D721Med (cell line): ENCODE results near the gene PTCD2.

Experiments
- DNase-seq: peaks from one replicate; pipeline ENCODE4 v3.0.0; 2011; ENCODE audit warnings: low spot score; ENCODE audit not compliant: insufficient read length
- FAIRE-seq: peaks from 2 replicates; lab custom pipeline; 2011; peaks lifted over from hg19 to GRCh38; lab: Jason Lieb, UNC
- CTCF ChIP-seq: IDR thresholded peaks from 2 replicates; pipeline ENCODE4 v1.5.1; 2012; ENCODE audit warnings: mild to moderate bottlenecking, control low read depth; ENCODE audit not compliant: insufficient read depth; ENCODE audit errors: missing control alignments

Gene PTCD2

DNA sequence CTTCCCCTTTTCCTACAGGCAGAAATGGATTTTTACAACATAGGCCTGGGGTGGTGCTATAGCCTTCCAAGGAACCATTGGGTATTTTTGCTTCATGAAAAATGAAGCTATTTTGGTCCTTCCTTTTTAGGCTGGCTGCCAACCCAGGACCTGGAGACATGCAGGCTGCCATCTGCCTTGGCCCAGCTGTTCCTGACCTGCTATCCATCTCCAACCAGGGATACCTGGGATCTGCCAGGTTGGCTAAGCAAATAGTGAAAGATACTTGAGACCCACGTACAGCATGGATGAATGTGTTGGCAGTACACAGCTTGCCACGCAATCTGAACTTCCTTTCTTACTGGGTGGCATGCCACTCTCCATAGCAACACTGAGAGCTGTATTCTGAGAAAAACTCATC is 31.2 kb upstream of the PTCD2 start:
- DNase-seq (no peak), FAIRE-seq (no peak)
- peak; percentile 13 for TF ChIP-seq CTCF

GRCh38 chr5:72290356-72291133 is 29.6 kb upstream of the PTCD2 start:
- DNase-seq, result no peak
- FAIRE-seq, result no peak
- TF ChIP-seq CTCF, result no peak

DNA sequence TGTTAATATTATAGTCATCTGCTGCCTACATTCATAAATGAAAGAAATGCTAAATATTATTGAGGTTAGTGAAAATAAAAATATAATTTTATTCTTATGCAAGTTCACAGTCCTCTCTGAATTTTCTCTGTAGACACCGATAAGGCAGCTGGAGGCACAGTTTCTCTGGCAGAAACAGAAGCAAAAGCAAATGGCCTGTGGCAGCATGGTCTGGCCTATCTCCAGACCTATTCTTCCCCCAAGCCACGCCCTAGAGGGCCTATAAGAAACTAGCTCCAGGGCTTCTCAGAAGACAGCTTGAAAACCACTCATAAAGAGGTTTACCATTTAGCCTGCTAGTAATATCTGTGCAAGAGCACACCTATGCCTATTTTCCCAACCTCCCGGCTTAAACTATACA is 28.6 kb upstream of the PTCD2 start:
- DNase-seq (no peak), FAIRE-seq (no peak)
- no peak for TF ChIP-seq CTCF

GRCh38 chr5:72292411-72292810 is 27.8 kb upstream of the PTCD2 start:
- no peak for TF ChIP-seq CTCF
- DNase-seq, result no peak
- no peak for FAIRE-seq

DNA sequence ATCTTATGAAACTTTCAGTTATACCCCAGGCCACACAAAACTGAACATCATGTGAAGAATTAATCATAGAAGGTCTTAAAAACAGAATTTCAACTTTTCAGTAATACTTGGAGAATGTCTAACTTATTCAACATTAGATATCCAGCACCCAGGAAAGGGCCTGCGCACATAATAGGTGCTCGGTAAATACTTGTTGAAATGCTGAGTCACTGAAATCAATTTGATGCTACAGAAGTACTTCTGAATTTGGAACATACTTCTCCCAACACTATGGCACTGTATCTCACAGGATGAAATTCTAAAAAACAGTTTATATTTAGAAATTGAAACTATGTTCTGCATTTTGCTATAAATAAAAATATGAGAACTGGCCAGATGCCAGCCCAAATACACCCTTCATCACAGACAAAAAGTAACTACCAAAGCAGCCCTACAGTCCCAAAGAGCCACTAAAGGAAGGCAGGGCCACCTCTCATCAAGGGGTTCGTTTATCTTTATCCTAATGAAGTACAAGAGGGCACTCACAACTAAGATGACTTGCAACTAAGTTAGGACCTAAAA is 26.6 kb upstream of the PTCD2 start:
- FAIRE-seq (no peak), DNase-seq (no peak)
- no peak for TF ChIP-seq CTCF

GRCh38 chr5:72294473-72294872 is 25.7 kb upstream of the PTCD2 start:
- no peak for TF ChIP-seq CTCF
- DNase-seq (no peak), FAIRE-seq (peak; percentile 11)

GRCh38 chr5:72295539-72295938 is 24.6 kb upstream of the PTCD2 start:
- TF ChIP-seq CTCF, result no peak
- FAIRE-seq, result no peak
- DNase-seq, result no peak
